Measurements from ENCODE around the gene RALA.
"Not testable (repeated sequence)": the region's sequence is repeated elsewhere in the genome, so short reads cannot be mapped to it uniquely, and the experiment has no call there.

The RALA gene

DNA sequence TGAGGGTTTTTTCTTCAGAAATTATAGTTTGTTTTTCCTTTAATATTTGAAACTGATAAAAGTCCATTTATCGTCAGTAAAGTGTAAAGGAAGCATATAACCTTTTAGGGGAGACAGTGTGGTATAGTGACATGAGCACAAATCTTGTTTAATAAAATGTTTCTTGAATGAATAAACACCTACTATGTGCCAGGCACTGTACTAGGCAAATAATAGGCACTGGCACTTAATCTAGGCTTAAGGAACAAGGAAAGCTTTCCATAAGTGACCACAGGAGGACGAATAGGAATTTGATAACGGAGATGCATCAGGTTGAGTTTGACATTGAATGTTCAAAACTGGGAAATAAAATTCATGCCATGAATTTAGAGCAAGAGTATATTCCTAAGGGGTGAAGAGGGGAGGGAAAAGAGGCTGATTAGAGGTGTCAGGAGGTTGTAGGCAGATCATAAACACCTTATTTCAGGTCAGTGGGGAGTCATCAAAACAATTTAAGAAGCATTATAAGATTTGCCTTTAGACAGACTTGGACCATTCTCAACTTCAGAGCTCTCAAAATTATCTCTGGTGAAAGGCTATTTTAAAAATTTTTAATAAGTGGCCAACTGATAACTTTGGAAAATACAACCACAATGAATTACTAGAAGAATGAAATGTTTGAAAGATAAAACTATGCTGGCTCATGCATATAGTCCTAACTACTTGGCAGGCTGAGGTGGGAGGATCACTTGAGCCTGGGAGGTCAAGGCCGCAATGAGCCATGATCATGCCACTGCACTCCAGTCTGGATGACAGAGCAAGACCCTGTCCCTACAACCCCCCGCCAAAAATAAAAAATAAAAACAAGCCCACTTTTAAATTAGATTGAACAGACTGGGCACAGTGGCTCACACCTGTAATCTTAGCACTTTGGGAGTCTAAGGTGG lies 22.4 kb downstream of the RALA start:
- no peak for DNase-seq (ENCODE audit: low read depth in 2 of 2)

DNA sequence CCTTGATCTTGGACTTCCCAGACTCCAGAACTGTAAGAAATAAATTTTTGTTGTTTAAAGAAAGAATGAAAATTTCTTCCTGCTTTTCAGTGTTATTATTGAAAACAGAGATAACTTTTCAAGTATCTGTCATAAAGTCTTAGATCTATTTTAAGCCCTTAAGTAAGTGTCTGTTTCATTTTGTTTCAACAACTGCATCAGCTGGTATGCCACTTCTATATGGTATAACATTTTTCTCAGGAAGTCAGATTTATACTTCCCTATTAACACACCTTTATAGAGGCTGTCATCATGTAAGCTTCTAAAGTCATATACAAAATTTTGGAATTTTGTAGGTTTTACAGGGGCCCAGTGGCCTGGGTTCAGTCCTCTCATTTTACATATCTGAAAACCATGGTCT lies 24.4 kb downstream of the RALA start:
- DNase-seq (ENCODE audit: low read depth in 2 of 2) = no peak

DNA sequence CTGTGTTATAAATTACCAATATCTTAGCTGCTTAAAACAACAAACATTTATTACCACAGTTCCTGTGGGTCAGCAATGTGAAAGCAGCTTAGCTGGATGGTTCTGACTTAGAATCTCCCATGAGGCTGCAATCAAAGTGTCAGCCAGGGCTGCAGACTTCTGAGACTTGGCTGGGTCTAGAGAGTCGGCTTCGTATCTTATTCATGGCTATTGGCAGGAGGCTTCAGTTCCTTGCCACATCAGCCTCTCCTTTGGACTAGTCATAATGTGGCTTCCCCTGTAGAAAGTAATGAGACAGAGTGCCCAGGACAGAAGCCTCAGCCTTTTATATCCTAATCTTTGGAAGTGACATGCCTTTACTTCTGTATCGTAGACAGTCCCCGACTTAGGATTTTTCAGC lies 27.3 kb downstream of the RALA start:
- no peak for DNase-seq (ENCODE audit: low read depth in 2 of 2)

DNA sequence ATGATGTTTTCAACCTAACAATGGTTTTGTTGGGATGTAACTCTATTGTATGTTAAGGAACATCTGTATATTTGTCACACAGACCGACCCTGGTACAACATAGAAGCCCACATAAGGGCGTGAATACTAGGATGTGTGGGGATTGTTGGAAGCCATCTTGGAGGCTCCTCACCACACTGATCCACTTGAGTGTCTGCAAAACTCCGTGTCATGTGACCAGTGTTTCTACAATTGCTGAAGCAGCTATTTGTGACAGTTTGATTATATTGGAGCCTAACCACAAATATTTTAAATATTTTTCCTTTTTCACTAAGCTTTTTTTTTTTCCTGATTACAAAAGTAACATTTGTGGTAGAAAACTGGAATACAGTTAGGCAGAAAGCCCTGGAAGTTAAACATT lies 27.9 kb downstream of the RALA start:
- DNase-seq (ENCODE audit: low read depth in 2 of 2) = no peak

DNA sequence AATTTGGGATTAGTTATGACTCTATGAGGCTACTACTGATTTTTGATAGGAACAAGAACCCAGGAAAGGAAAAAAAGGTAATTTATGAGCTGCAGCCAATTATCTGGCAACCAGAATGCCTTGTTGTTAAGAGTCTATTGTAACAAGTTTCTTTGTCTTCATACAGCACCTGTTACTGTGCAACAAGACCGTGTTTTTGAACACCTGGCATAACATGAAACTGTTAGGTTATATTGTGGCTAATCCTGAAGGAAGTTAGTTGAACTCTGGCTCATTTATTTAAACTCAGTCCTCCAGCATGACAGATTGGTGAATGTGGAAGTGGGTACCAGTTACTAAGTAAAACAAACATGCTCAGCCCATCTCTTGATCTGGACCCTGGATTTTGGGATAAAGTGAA lies 33.0 kb downstream of the RALA start:
- no peak for DNase-seq (ENCODE audit: low read depth in 2 of 2)

DNA sequence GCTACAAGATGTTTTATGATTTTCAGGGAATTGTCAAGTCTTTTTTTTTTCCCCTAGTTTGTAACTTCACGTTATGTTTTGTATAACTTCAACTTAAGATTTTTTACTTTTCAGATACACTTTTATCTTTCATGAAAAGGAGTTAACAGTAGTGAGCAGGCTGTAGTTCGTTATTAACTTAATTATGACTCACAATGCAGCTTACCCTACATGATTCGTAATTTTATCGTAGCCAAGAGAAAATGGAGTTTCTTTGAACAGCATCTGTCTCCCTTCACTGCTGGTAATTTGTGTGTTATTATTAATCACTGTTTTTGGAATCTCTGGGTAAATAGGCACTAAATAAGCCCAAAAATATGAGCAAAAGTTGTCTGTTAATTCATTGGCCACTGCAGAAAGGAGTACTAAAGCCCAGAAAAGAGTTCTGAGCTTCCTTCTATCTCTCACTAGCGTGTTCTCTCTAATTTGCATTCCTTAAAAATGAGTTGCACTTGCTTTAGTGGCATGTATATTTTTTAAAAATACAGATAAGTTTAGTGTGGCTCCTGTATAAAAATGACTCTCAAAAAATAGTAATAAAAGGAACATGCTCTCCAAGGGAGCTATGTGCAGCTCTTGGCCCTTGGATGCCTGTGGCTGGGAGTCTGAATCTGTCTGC lies 36.1 kb downstream of the RALA start:
- DNase-seq (ENCODE audit: low read depth in 2 of 2) = no peak

DNA sequence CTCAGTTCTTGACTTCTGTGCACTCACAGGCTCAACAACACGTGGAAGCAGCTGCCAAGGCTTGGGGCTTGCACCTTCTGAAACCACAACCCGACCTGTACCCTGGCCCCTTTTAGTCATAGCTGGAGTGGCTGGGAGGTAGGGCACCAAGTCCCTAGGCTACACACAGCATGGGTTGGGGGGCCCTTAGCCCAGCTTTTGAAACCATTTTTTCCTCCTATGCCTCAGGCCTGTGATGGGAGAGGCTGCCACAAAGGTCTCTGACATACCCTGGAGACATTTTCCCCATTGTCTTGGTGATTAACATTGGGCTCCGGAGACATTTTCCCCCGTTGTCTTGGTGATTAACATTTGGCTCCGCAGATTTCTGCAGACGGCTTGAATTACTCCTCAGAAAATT lies 38.6 kb downstream of the RALA start:
- no peak for DNase-seq (ENCODE audit: low read depth in 2 of 2)

DNA sequence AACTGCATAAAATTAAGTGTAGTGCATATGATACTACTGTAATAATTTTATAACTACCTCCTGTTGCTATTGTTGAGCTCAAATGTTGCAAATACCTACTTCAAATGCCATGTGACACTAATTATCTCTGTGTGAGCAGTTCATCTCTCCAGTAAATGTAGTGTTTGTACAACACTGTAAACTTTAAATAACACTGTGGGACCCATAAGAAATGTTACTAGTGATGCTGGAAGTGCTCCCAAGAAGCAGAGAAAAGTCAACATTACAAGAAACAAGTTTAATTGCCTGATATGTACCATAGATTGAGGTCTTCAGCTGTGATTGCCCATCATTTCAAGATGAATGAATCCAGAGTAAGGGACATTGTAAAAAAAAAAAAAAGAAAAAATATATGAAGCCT lies 39.9 kb downstream of the RALA start:
- no peak for DNase-seq (ENCODE audit: low read depth in 2 of 2)

DNA sequence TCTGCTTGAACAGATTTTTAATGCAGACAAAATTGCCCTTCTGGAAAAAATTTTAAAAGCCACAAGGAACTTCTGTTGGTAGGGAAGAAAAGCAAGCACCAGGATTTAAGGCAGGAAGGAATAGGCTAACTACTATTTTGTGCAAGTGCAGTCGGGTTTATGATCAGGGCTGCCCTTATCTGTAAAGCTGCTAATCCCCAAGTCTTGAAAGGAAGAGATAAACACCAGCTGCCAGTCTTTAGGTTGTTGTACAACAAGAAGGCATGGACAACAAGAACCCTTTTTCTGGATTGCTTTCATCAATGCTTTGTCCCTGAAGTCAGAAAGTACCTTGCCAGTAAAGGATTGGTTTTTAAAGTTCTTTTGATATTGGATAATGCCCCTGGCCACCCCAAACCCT lies 40.7 kb downstream of the RALA start:
- DNase-seq (ENCODE audit: low read depth in 2 of 2) = no peak

DNA sequence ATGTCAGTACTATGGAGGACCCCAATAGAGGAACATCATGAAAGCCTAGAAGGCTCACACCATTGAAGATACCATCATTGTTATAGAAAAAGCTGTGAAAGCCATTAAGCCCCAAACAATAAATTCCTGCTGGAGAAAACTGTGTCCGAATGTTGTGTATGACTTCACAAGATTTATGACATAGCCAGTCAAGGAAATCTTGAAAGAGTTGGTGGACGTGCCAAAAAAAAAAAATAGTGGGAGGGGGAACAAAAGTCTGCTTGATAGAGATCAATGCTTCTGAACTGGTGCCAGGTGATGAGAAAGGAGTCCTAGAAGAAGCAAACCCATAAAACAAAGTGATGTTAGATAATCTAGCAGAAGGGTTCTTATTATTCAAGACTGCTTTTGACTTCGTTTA lies 41.2 kb downstream of the RALA start:
- no peak for DNase-seq (ENCODE audit: low read depth in 2 of 2)

DNA sequence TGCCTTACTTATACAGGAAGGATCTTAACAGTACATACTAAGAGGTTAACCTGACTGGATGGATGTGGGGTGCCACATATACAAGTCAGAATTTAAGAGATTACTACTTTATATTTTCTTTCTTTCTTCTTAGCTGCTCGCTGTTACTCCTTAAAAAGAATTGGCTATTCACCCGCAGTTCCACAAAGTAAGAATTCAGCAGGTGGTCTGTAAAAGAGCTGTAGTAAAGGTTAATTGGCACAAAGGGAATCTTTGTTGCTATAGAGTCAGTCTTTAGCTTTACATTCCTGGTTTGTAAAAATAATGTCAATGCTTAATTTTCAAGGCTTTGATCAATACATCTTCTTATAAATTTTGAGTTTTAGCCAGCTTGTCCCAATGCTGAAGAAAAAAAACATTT lies 43.2 kb downstream of the RALA start:
- DNase-seq (ENCODE audit: low read depth in 2 of 2) = no peak

DNA sequence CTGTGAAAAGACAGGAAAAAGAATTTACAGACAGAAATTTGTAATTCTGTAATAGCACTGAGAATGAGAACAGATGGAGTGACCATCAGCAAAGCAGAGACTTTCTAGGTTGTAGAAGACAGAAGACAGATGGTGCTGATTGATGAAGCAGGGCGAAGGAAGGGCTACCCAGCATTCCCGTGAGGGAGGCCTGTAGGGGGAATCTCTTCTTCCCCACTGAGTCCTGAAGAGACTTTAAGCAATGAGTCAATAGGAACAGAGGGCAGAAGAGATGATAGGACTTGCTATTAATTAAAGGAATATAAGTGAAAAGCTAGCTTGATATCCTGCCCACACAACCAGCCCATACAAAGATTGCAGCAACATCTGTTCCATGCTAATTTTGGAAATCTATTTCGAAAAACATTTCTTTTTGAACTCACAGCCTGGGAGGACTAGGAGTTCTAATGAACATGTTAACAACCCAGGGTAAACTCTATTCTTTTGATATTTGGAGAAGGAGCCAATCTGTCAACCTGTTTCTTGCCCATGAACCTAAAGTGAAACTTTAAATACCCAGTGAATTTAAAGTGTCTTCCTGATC lies 44.1 kb downstream of the RALA start:
- DNase-seq (ENCODE audit: low read depth in 2 of 2) = no peak

DNA sequence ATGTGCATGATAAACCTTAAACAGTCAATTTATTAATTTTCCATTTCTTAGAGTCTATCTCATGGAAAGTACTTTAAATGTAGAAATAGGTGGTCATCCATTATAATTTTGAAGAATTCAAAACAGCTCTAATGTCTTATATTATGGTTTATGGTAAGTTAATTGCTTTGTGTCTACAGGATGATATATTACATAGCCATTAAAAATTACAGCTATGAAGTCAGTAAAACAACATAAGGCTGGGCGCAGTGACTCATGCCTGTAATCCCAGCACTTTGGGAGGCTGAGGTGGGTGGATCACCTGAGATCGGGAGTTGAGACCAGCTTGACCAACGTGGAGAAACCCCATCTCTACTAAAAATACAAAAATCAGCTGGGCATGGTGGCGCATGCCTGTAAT lies 44.9 kb downstream of the RALA start:
- DNase-seq (ENCODE audit: low read depth in 2 of 2) = not testable (repeated sequence)

DNA sequence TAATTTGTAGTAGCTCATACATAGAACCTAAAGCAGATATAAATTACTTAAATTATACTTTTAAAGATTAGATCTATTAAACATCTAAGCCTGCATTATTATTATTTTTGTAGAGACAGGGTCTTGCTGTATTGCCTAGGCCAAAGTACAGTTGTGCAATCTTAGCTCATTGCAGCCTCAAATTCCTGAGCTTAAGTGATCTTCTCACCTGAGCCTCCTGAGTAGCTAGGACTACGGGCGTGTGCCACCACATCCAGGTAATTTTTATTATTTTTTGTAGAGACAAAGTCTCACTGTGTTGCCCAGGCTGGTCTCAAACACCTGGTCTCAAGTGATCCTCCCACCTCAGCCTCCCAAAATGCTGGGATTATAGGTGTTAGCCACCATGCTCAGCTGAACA lies 46.7 kb downstream of the RALA start:
- no peak for DNase-seq (ENCODE audit: low read depth in 2 of 2)

DNA sequence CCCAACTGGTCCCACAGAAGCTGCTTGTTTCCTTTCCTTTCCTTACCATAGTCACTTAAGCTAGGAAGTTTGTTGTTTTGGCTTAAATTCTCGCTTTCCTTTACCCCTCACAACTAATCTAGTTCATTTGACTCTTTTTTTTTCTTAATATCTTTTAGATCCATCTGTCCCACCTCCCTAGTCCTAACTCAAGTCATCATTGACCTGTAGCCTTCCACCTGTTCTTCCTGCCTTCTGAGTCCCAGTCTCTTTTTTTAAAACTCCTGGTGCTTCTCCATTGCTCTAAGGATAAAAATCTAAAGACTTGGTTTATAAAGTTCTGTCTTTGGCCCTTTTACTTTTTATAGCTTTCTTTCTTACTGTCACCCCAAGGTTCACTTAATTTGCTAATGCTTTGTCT lies 47.6 kb downstream of the RALA start:
- DNase-seq (ENCODE audit: low read depth in 2 of 2) = no peak

DNA sequence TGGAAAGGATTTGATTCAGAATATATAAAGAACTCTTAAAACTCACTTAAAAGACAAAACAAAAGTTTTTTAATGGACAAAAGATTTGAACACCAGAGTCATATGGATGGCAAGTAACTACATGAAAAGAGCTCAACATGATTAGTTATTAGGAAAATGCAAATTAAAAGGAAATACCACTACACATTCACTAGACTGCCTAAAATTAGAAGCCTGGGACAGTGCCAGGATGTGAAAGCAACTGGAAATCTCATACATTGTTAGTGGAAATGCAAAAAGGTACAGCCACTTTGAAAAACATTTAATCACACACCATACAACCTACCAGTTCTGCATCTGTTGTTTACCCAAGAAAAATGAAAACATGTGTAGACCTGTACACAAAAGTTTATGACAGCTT lies 48.8 kb downstream of the RALA start:
- no peak for DNase-seq (ENCODE audit: low read depth in 2 of 2)

DNA sequence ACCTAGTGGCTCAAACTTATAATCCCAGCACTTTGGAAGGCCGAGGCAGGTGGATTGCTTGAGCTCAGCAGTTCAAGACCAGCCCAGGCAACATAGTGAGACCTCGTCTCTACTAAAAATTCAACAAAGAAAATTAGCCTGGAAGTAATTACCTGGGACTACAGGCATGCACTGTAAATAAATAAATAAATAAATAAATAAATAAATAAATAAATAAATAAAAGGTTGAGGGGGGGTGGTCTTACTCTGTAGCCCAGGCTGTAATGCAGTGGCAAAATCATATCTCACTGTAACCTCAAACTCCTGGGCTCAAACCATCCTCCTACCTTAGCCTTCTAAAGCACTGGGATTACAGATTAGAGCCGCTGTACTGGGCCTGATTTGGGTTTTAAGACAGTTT lies 50.5 kb downstream of the RALA start:
- no peak for DNase-seq (ENCODE audit: low read depth in 2 of 2)

DNA sequence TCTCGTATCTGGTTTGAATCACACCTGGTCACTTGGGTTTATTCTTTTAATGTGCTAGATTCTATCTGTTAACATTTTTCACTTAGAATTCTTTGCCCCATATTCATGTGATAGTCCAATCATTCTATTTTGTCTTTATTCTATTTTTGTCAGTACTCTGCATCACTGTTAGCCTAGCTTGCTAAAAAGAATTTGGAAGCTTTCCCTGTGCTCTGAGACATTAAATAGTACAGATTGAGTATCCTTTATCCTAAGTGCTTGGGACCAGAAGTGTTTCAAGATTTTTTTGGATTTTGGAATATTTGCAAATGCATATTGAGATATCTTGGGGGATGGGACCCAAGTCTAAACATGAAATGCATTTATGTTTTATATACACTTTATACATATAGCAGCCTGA lies 51.0 kb downstream of the RALA start:
- DNase-seq (ENCODE audit: low read depth in 2 of 2) = no peak

DNA sequence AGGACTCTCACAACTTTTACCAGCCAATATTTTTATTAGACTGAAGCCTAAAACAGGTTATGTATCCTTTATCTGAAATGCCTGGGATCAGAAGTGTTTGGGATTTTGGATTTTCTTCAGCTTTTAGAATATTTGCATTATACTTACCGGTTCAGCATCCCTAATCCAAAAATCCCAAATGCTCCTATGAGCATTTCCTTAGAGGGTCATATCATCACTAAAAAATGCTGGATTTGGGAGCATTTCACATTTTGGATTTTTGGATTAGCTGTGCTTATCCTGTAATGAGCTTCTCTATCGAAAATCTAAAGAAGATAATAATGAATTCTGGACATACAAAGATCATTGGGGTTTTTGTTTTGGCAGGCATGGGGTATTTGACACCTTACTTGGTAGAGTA lies 53.0 kb downstream of the RALA start:
- DNase-seq (ENCODE audit: low read depth in 2 of 2) = no peak

DNA sequence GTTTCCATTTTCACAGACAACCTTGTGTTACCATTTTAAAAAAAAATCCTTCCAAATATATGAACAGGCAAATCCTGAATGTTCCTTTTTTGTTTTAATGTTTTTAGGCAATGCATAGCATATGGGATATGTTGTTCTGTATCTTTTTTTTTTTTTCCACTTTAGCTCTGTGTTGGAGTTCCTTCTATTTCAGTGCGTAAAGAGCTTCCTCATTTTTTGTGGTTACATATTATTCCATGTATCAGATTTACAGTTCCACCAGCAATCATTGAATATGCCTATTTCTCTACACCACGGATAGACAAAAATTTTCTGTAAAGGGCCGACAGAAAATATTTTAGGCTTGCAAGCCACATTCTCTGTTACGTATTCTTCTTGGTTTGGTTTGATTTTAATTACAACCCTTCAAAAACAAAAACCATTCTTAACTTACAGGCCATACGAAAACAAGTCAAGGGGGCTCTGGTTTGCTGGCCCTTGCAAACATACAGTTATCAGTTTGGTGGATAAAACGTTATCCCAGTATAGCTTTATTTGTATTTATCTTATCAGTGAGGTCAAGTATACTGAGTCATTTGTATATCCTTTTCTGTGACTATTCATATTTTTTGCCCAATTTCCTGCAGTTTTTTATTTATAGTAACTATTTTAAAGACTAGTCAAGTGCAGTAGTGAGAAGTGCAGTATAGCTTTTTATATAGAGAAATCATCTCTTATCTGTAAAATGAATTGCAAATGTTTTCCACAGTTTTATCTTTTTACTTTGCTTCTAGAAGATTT lies 55.7 kb downstream of the RALA start:
- no peak for DNase-seq (ENCODE audit: low read depth in 2 of 2)

DNA sequence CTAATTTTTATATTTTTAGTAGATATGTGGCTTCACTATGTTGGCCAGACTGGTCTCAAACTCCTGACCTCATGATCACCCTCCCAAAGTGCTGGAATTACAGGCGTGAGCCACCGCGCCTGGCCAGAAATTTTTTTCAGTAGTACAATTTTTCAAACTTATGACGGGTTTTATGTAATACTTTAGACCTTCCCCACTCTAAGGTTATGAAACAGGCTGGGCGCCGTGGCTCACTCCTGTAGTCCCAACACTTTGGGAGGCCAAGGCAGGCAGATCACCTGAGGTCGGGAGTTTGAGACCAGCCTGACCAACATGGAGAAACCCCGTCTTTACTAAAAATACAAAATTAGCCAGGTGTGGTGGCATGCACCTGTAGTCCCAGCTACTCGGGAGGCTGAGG lies 56.5 kb downstream of the RALA start:
- not testable (repeated sequence) for DNase-seq (ENCODE audit: low read depth in 2 of 2)

DNA sequence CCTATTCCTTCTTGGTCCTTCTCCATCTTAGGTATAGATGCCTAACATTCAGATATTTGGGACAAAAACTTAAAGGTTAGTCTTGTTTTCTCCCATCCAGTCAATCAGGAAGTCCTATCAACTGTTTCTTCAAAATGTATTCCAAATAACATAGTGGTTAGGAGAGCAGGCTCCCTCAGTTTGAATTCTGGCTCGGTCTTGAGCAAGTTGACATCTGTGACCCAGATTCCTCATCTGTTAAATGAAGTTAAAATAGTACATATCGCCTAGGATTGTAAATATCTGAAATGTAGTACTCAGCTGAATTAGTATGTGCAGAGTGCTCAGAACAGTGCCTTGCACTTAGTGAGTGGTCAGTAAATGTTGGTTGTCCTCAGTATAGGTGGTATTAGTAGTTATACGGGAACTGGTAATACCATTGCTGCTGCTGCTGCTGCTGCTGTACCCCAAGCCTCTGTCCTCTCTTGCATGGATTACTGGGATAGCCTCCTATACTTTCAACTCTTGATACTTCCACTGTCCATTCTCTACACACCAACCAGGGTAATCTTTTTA lies 58.6 kb downstream of the RALA start:
- DNase-seq (ENCODE audit: low read depth in 2 of 2) = no peak
